Glomerular visceral epithelial cell (primary cell): Measurements from ENCODE around the gene SHQ1.

Source experiments
- DNase-seq: peaks from one replicate; pipeline ENCODE4 v3.0.0-alpha.2; 2016; ENCODE audit errors: extremely low spot score

The SHQ1 gene

DNA sequence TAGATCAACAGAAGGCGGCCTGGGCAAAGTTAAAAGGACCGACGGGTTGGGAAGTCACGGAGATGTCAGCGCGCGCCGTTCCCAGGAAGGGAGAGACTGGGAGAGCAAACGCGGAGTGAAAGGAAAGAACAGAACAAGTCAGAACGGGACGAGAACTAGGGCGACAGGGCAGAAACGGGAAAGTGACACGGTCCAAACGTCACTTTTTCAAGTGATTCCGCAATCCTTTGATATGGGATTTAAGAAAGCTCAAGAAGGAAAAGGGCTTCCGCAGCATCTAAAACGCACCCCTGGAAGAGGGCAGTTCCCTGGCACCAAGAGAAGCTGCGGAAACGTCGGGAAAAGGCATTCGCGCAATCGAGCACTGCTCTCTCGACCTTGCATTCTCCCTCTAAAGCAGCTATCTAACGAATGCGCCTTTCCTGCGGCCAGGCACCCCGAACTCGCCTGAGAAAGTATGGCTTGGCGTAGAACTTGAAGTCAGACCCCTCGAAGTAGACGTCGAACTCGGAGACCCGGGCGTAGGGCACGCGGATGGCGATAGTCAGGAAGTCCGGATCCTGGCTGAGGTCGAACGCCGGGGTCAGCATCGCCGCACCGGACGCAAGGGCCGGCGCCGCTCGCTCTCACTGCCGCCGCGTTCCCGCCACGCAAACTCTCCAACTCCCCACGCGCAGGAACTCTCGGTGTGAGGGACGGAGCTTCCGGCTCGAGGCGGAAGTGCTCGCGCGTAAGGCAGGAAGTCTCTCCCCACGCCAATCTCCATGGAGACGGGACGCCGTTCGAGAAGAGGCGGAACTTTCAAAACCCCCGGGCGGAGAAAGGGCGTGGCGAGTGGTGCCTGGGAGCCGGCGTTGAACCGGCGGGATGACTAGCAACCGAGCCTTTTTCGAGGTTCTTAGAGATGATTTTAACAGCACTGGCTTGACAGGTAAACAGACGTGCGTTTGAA lies at the start of gene SHQ1:
SHQ1 (minus strand) TSS at position 695 of the 952 bp plus-strand sequence; CDS start at position 590, 105 bp downstream.
- DNase-seq: peak; percentile 93

DNA sequence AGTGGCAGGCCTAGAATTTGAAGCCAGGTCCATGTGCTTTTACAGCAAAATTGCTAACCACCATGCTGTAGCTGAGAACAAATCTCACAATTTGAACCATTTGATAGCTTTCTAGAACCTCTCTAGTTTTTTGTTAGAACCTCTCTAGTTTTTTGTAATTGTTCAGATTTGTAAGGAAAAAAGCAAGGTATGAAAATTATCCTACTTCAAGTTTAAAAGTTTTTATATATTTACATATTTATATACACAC lies 49.4 kb upstream of the SHQ1 start:
- no peak for DNase-seq

DNA sequence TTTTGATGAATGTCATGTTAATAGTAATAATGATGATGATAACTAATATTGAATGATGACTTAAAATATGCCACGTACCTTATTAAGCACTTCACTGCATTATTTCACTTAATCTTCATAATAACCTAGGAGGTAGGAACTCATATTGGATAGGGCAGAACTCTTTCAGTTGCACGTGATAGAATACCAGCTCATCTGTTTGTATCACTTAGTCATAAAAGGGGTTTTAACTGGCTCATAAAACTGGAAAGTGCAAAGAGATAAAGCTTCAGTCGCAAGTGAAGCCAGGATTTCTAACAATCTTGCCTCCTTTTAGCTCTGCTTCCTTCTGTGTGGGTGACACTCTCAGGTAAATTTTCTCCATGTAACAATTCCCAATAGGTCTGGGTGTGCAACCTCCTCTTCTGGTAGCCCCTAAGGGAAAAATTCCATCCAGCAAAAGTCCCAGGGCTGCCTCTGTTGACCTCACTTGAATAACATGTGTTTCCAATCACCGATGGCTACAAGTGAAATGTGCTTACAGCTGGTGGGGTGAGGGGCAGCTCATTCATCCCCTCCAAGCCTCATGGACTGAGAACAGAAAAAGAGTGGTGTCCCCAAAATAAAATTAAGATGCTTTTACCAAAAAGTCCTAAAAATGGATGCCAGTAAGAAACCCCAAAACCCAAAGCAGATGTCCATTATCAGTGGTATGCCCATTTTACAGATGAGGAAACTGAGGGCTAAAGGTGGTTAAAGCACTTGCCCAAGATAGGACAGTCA lies 48.9 kb upstream of the SHQ1 start:
- no peak for DNase-seq

DNA sequence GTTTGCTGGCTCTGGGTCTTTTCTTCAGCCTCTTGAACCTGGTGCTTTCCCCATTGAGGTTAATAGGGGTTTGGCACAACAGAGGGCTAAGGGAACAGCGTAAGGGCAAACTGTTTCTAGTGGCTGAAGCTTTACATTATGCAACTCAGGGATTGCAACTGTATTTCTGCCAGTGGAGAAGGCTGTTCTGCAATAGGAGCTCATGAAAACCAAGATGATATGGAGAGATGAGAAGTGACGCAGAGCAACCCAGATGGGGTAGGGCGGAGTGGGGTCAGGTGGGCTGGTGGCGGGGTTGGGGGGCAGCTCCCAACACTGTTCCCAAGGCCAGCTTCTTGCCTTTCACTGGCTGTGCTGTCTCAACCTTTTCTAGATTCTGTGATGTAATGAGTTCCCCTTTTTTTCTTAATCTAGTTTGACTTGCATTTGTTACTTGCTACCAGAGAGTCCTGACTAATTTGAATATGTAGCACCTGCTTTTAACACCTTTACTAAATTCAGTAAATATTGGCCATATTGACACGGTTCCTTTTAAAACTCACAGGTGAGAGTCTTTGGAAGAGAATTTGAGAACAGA lies 46.8 kb upstream of the SHQ1 start:
- no peak for DNase-seq

DNA sequence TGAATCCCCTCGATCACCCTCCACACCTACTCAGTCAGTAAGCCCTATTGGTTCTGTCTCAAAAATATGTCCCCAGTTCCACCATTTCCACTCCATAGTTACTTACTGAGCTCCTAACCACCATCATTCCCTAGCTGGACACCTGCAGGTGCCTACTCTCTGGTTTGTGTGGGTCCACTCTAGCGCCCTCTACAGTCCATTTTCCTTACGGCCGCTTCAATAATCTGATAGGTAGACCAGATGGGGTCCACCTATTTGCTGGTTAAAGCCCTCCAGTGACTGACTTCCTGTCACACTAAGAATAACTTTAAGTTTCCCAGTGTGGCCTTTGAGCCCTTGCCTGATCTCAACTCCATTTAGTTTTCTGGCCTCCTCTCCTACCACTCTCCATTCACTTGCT lies 44.6 kb upstream of the SHQ1 start:
- DNase-seq: no peak

DNA sequence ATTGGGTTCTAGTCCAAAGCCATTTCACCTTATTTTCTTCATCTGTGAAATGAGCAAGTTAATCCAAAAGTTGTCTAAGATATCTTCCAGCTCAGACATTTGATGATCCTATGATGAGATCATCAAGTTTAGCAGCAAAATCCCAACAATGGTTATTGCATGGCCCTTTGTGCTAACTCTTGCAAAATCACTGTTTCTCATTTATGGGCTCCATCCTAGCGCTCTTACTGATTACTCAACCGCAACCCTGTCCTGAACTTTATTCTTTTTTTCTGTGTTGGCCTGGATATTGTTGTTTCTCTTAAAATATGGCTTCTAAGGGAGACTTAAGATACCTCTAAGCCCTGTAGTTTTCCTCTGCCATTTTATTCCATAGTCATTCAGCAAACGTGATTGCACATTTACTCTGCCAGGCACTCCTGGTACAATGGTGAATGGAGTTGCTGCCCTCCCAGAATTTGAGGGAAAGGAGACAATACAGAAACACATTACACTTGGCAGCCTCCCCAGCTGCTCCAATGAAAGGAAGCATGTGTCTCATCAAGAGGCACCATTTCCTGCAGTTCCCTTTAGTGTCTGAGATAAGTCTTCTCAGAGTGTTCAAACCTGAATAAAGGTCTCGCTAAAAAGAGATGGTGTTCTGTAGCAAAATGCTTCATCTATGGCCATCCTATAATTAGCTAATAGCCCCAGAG lies 44.0 kb upstream of the SHQ1 start:
- DNase-seq: peak; percentile 57

DNA sequence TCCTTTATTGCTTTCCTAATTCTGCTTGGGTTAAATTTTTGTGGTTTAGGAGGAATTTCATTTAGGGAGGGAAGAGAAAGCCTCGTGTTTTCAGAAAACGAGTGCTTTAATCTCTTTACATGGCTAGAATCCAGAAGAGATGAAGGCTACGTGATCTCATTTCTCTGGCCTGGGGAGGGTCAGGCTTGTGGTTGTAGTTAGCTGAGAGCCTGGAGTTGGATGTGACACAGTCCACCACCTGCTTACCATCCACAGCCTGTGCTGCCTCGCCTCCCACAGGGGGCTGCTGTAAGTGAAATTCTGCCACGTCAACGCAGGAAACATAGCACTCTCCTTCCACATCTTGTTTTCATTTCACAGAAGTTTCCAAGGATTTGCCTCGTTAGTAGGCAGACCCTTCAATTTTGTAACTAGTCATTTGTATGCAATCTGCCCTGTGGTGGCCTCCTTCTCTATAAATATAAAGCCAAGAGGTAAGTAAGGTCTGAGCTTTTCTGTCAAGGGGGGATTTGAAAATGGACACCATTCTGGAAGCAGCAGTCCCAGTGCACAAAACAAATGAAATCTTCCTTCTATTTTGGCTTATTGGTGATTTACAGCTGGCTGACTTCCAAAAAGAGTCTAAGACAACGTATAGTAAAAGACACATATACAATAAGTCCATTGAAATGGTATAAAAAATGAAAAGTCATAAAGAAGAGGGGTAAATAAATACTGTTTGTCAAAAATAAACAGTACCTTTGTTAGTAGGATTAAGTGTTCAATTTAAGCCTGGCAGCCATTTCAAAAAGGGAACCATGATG lies 43.0 kb upstream of the SHQ1 start:
- peak; percentile 96 for DNase-seq

DNA sequence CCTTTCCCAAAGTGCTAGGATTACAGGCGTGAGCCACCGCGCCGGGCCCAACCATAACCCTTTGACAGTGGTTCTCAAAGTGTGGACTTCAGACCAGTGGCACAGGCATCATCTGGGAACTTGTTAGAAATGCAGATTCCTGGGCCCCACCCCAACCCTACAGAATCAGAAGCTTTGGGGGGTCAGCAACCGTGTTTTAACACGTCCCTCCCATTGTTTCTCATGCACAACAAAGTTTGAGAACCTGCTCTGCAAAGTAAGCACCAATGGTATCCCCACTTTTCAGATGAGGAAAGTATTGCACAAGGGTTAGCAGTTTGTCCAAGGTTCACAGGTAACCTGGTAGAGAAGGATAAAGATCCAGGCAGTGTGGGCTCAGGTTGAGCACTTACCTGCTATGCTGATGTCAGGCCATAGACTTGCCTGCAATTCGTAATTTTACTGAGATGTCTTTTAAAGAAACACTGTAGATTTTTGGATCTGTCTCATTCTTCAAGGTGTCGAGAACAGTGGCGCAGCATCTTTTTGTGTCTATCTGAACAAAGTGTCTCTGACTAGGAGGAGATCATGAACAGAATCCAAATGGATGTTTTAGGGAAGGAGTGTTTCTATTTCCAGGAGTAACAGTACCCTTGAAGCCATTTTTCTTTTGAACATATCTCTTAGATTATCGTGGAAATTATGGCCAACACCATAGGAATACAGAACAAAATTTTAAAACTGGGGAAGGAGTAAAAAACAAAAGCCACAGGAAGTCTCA lies 42.1 kb upstream of the SHQ1 start:
- DNase-seq: no peak

DNA sequence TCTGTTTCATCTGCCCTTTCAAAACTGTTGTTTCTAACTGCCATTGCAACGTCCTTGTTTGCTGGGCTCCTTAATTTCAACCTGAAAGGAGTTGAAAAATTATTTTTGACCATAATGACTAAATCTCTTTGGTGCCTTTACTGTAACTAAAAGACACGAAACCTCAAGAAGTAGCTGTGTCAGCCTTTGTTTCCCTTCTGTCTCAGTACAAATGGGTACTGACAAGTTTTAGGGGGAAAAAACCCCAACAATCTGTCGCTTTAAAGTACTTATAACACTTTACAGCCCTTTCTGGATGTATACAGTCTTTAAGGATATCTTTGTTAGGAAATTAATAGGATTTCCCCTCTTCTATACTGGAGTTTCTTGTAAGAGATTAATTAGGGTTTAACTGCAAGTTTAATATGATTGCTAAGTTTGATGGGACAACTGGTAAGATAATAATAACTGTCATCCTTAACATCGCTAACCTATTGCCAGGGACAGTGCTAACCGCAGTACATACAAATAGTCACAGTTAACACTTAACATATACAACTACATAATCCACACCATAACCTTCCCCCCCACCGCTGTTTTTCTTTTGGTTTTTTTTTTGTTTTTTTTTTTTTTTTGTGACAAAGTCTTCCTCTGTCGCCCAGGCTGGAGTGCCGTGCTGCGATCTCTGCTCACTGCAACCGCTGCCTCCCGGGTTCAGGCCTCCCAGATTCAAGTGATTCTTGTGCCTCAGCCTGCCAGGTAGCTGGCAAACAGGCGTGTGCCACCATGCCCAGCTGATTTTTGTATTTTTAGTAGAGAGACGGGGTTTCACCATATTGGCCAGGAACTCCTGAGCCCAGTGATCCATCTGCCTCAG lies 41.3 kb upstream of the SHQ1 start:
- DNase-seq: no peak

DNA sequence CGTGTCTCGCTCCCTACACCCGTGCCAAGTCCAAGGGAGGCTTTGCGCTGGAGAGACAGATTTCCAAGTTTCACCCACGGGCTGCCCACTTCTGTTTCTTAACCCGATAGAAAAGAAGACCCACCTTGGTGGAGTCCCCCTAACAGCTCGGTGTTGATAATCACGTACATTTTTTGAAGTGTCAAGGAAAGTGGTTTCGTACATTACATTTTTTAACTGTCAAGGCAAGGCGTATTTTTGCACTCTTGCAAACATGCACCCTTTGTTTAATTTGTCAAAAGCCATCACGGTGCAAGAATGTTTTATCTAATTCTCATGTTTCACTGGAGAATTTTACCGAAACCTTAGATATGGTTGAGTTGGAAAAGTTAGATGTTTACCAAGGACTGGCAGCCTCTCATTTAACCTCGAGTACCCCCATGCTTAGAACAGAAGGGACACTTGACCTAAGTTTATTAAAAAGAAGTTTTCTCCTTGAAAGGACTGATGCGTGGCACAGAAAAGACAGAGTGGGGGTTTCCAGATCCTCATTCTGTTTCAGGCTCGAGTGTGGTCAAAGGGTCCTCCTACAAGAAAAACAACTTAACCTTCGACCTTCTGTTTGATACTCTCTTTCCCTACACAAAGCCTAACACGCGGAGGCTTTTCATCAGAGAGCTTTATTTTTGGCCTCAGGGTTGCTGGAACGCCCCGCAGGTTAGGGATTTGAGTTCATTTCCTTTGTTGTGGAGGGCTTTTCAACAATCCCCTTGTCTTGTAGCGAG lies 40.5 kb upstream of the SHQ1 start:
- DNase-seq: peak; percentile 2

DNA sequence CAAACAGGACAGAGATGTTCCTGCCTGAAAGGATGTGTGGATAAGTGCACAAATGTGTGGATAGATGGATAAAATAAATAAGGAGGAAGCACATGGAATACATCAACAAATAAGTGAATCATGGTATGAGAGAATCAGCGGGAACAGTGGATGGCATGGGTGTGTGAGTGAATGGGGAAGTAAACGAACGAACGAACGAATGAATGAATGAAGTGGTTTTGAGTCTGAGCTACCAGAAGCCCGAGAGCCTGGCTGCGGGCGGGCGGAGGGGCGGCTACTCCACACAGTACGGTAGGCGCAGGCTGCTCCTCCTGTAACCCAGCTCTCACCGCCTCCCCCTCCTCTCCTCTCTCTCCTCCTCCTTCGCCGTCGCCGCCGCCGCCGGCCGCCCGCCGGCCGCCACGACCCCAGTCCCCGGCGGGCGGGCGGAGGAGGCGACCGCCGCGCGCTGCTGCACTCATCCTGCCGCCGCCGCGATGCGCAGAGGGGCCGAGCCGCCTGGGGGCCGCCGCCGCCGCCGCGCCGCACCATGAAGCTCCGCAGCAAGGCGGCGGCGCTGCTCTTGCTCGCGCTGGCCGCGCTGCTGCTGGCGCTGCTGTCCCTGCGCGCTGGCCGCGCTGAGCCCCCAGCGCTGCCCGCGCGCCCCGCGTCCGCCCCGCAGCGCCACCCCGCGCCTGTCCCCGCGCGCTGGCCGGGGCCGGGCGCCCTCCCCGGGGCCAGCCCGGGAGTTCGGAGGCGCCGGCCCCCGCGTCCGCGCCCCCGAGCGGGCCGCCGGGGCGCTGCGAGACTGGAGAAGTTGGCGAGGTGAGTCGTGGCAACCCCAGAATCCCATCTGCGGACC lies 39.7 kb upstream of the SHQ1 start, which contains the start of gene GXYLT2:
GXYLT2 (plus strand) TSS at position 342 of the 841 bp plus-strand sequence; CDS start at position 530, 188 bp downstream.
- peak; percentile 76 for DNase-seq

DNA sequence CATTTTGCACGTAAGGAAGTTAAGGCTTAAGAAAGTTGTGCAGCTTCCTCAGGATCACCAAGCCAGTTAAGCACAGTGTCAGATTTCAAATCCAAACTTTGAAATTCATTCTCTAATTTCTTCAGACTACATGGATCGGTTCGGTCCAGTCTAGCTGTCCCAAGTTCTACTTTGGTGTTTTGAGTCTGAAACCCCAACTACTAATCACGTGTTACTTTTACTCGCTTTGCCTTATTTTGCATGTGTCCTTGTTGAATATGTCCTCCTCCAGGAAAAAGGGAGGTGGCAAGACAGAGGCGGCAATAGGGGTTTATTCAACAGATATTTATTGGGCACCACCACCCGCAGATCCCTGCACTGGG lies 39.1 kb upstream of the SHQ1 start:
- peak; percentile 5 for DNase-seq

DNA sequence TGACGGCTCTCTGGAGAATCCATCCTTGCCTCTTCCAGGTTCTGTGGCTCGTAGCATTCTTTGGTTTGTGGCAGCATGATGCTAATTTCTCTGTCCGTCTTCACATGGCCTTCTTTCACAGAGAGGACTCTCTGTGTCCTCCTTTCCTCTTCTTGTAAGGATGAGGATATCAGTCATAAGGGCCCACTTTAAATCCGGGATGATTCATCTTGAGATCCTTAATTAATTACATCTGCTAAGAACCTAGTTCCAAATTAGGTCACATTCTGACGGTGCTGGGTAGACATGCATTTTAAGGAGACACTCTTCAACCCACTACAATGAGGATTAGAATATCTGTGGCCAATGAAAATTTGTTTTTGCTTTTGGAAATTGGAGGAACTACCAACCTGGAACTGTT lies 23.9 kb upstream of the SHQ1 start:
- no peak for DNase-seq

DNA sequence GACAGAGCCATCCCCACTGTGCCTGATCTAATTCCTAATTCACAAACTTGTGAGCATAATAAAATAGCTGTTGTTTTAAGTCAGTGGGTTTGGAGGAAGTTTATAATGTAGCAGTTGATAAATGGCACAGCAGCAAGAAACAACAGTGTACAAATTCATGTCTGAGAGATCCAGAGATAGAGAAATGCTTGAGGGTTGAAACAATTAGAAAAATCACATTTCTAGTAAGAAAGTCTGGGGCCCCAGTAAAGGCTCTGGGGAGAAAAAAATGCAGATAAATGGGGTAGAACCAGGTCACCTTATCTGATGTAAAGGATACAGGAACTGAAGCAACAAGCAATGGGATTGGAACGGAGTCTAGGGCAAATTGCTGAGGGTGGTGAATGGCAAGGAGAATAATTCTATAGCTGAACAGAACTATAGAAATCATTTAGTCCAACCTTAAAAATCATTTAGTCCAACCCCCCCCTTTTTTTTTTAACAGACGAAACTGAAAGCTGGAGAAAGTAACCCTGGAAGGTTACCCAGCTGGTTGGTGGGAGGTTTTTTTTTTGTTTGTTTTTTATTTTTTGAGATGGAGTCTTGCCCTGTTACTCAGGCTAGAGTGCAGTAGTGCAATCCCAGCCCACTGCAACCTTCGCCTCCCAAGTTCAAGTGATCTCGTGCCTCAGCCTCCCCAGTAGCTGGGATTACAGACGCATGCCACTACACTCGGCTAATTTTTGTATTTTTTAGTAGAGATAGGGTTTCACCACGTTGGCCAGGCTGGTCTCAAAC lies 14.3 kb upstream of the SHQ1 start:
- no peak for DNase-seq

DNA sequence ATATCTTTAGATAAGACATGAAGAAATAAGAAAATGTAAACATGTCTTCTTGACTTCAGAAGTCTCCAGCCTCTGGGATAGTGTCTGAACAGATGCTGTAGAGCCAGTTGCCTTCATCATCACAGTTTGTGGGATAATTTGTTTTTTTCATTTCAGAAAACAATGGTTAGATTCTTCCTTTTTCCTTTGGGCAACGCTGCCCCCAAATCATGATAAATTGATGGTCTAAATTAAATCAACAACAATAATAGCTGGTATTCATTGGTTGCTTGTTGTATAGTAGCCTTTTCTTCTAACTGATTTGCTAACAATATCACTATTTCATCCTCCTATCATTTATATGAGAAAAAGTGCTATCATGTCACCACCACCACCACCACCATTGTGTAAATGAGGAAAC lies 12.6 kb upstream of the SHQ1 start:
- DNase-seq: no peak

DNA sequence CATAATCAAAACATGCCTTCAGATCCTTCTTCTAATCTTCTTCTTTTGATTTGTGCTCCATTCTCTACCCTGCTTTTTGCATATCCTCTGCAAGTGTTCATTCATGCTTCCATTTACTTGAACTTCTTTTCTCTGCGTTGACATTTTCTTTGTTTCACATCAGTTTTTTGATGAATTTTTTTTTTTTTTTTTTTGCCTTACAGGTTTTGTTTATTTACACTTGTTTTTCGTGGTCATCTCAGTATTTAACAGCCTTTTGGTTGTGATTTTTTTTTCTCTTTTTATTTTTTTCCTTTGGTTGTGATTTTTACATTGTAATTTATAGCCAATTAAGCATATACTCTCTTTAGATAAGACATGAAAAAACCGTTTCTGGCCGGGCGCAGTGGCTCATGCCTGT lies 11.8 kb upstream of the SHQ1 start:
- no peak for DNase-seq

DNA sequence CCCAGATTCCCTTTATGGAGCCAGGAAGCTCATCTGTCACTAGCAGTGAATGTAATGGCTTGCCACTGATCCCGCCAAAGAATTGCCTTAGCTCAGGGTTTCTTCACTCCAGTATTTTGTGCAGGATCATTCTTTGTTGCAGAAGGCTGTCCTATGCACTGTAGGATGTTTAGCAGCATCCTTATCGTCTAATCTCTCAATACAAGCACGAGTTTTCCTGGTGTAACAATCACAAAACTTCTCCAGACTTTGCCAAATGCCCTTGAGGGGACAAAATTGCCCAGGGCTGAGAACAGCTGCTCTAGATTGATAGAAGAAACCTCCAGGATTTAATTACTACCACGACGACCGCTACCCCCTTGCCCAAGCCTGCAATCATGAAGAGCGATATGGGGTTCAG lies 6.8 kb upstream of the SHQ1 start:
- DNase-seq: no peak
